ENCODE data around the gene WSCD2.
A peak's percentile ranks its signal among the peaks of the same experiment; 100 is the strongest.

The WSCD2 gene

GRCh38 chr12:108129017-108129812, at the start of gene WSCD2:
WSCD2 (plus strand) TSS chr12:108129288; CDS start chr12:108195833, 66,545 bp downstream.
- TF ChIP-seq EZH2 (optimal IDR thresholded peaks at IDR 0.05; ENCODE audit: low read depth, low read length) (no peak), CTCF (IDR thresholded peaks at IDR 0.05; ENCODE audit: low read length) (peak; percentile 4; the same call in 1 of the 2 replicates)
- H3K9me3 ChIP-seq (replicated peaks; ENCODE audit: insufficient read depth, low read length): no peaks in the 10 kb centered on the region
- H3K4me2 ChIP-seq (ENCODE audit: low read depth, low read length): peak within 1 kb of the TSS; percentile 88
- no peaks in the 10 kb centered on the region for H4K20me1 ChIP-seq (ENCODE audit: insufficient read depth, low read length)
- H3K9me2 ChIP-seq (replicated peaks; ENCODE audit: insufficient read depth, low read length): no peaks in the 10 kb centered on the region
- no peaks in the 10 kb centered on the region; the same call in 1 of the 2 replicates for H3K4me1 ChIP-seq (ENCODE audit: low read length)
- H3K9ac ChIP-seq (ENCODE audit: low read length): no peak within 1 kb of the TSS
- H2AFZ ChIP-seq (ENCODE audit: low read length): peak within 1 kb of the TSS; percentile 64; the same call in 1 of the 2 replicates
- H3K27ac ChIP-seq (ENCODE audit: low read length): no peak within 1 kb of the TSS
- no peaks in the 10 kb centered on the region for H3K79me2 ChIP-seq (ENCODE audit: low read length)
- H3K4me3 ChIP-seq (ENCODE audit: low read length): peak within 1 kb of the TSS; percentile 52
- H3K27me3 ChIP-seq (replicated peaks; ENCODE audit: insufficient read depth, low read length): peaks cover 28% of the 10 kb centered on the region
- H3F3A ChIP-seq (ENCODE audit: insufficient read depth, low read length): no peaks in the 10 kb centered on the region
- no peaks in the 10 kb centered on the region for H3K36me3 ChIP-seq (replicated peaks; ENCODE audit: insufficient read depth, low read length)
- peak; percentile 42 for DNase-seq

- no peaks in the 10 kb centered on the region for H3K36me3 ChIP-seq (replicated peaks; ENCODE audit: insufficient read depth, low read length)
- H3K4me3 ChIP-seq (ENCODE audit: low read length): no peak overlapping the region
- H3K9ac ChIP-seq (ENCODE audit: low read length): no peak overlapping the region
- H2AFZ ChIP-seq (ENCODE audit: low read length): no peak overlapping the region
- H3K27ac ChIP-seq (ENCODE audit: low read length): no peak overlapping the region
- H3K4me2 ChIP-seq (ENCODE audit: low read depth, low read length): no peak overlapping the region
- H3K27me3 ChIP-seq (replicated peaks; ENCODE audit: insufficient read depth, low read length): no peaks in the 10 kb centered on the region
- no peaks in the 10 kb centered on the region for H3K79me2 ChIP-seq (ENCODE audit: low read length)
- H3K9me3 ChIP-seq (replicated peaks; ENCODE audit: insufficient read depth, low read length): no peaks in the 10 kb centered on the region
- H4K20me1 ChIP-seq (ENCODE audit: insufficient read depth, low read length): no peaks in the 10 kb centered on the region
- DNase-seq: no peak
- H3K4me1 ChIP-seq (ENCODE audit: low read length): no peaks in the 10 kb centered on the region
- no peaks in the 10 kb centered on the region for H3F3A ChIP-seq (ENCODE audit: insufficient read depth, low read length)
- no peak for TF ChIP-seq EZH2phosphoT487 (IDR thresholded peaks at IDR 0.05; ENCODE audit: low read length)
- no peak for TF ChIP-seq CTCF (IDR thresholded peaks at IDR 0.05; ENCODE audit: low read length)
- TF ChIP-seq EZH2 (optimal IDR thresholded peaks at IDR 0.05; ENCODE audit: low read depth, low read length): no peak
- H3K9me2 ChIP-seq (replicated peaks; ENCODE audit: insufficient read depth, low read length): no peaks in the 10 kb centered on the region
Measured at GRCh38 chr12:108079721-108080120, 49.4 kb upstream of the WSCD2 start.

GRCh38 chr12:108080363-108080762, 48.7 kb upstream of the WSCD2 start:
- no peaks in the 10 kb centered on the region for H3K27me3 ChIP-seq (replicated peaks; ENCODE audit: insufficient read depth, low read length)
- no peaks in the 10 kb centered on the region for H3K9me3 ChIP-seq (replicated peaks; ENCODE audit: insufficient read depth, low read length)
- no peaks in the 10 kb centered on the region for H3K79me2 ChIP-seq (ENCODE audit: low read length)
- no peak overlapping the region for H3K27ac ChIP-seq (ENCODE audit: low read length)
- no peaks in the 10 kb centered on the region for H4K20me1 ChIP-seq (ENCODE audit: insufficient read depth, low read length)
- no peaks in the 10 kb centered on the region for H3K9me2 ChIP-seq (replicated peaks; ENCODE audit: insufficient read depth, low read length)
- no peaks in the 10 kb centered on the region for H3F3A ChIP-seq (ENCODE audit: insufficient read depth, low read length)
- H3K36me3 ChIP-seq (replicated peaks; ENCODE audit: insufficient read depth, low read length): no peaks in the 10 kb centered on the region
- no peak overlapping the region for H3K9ac ChIP-seq (ENCODE audit: low read length)
- H2AFZ ChIP-seq (ENCODE audit: low read length): no peak overlapping the region
- H3K4me2 ChIP-seq (ENCODE audit: low read depth, low read length): no peak overlapping the region
- TF ChIP-seq EZH2 (optimal IDR thresholded peaks at IDR 0.05; ENCODE audit: low read depth, low read length): no peak
- TF ChIP-seq EZH2phosphoT487 (IDR thresholded peaks at IDR 0.05; ENCODE audit: low read length): no peak
- TF ChIP-seq CTCF (IDR thresholded peaks at IDR 0.05; ENCODE audit: low read length): no peak
- no peak overlapping the region for H3K4me3 ChIP-seq (ENCODE audit: low read length)
- DNase-seq: no peak
- H3K4me1 ChIP-seq (ENCODE audit: low read length): no peaks in the 10 kb centered on the region
